ENCODE data around the gene CUX1.

- TF ChIP-seq EZH2 (IDR thresholded peaks at IDR 0.05; ENCODE audit: insufficient read depth, low read length) (no peak), CTCF (IDR thresholded peaks at IDR 0.05; ENCODE audit: insufficient read depth, low read depth, low read length) (no peak)
Measured at GRCh38 chr7:101900103-101900502, 82.7 kb downstream of the CUX1 start.

Data from astrocyte (in vitro differentiated cells and primary cell).